Measurements from ENCODE around the gene PCDH15. TPM values are rescaled to one million over a fixed set of nuclear protein-coding genes. Genes with fewer than 3 reads are reported as not detected.

Gene PCDH15
- total RNA-seq, 2 experiments from 2014 or later = not detected

DNA sequence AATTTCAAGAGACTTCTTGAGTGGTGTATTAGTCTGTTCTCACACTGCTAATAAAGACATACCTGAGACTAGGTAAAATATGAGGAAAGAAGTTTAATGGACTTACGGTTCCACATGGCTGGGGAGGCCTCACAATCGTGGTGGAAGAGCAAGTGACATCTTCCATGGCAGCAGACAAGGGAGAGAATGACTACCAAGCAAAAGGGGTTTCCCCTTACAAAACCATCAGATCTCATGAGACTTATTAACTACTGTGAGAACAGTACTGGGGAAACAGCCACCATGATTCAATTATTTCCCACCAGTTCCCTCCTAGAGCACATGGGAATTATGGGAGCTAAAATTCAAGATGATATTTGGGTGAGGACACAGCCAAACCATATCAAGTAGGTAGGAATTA is 150.5 kb downstream of the PCDH15 start:
- peaks cover 0 to 6% of the 10 kb centered on the region in 2 experiments for H3K9me3 ChIP-seq (ENCODE audit: control insufficient read depth in 1 of 2, insufficient read depth in 1 of 2, low read length in 2 of 2)
- TF ChIP-seq, protein P1, sequence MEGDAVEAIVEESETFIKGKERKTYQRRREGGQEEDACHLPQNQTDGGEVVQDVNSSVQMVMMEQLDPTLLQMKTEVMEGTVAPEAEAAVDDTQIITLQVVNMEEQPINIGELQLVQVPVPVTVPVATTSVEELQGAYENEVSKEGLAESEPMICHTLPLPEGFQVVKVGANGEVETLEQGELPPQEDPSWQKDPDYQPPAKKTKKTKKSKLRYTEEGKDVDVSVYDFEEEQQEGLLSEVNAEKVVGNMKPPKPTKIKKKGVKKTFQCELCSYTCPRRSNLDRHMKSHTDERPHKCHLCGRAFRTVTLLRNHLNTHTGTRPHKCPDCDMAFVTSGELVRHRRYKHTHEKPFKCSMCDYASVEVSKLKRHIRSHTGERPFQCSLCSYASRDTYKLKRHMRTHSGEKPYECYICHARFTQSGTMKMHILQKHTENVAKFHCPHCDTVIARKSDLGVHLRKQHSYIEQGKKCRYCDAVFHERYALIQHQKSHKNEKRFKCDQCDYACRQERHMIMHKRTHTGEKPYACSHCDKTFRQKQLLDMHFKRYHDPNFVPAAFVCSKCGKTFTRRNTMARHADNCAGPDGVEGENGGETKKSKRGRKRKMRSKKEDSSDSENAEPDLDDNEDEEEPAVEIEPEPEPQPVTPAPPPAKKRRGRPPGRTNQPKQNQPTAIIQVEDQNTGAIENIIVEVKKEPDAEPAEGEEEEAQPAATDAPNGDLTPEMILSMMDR (IDR thresholded peaks at IDR 0.05) = no peak
- no peak for ATAC-seq (ENCODE audit: poor library complexity)
- Mint-ChIP-seq H3K4me1 (ENCODE audit: low read depth) (no peaks in the 10 kb centered on the region), H3K9me3 (peaks cover 18% of the 10 kb centered on the region), H3K27me3 (no peaks in the 10 kb centered on the region), H3K27ac (no peak overlapping the region), H3K36me3 (ENCODE audit: low read depth) (no peaks in the 10 kb centered on the region), H3K4me3 (no peak overlapping the region)
- no peak for DNase-seq
- no peaks in the 10 kb centered on the region for H3K4me1 ChIP-seq (ENCODE audit: insufficient read depth, low read length)
- intact Hi-C loops (cut with DNase I, micrococcal nuclease) = no loop called here
- H3K4me3 ChIP-seq (ENCODE audit: low read length) = no peak overlapping the region
- ChIA-PET POLR2A (no interaction called here), CTCF (no interaction called here)
- no peaks in the 10 kb centered on the region for H3K27me3 ChIP-seq (ENCODE audit: control insufficient read depth in 1 of 2, insufficient read depth in 2 of 2, low read length in 2 of 2)
- H3K36me3 ChIP-seq (ENCODE audit: insufficient read depth, low read length) = no peaks in the 10 kb centered on the region
- H3K27ac ChIP-seq (ENCODE audit: low read depth in 1 of 2, low read length in 2 of 2) = no peak overlapping the region

DNA sequence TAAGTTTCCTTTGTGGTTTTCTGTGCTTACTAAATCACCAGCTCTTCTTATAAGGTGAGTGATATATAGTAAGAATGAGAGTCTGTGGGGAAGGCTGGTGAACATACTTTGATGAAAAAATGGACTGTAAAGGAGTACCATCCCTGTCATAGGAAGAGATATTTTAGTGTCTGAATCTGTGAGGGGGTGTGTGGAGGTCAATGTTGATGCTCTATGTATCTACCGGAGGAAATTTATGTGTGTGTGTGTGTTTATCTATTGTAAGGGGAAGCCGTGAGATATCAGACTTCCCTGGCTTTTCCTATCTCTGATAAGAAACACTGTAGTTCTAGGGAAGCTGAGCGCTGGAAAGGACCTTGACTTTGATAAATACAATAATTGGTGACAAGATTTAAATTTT is 179.0 kb downstream of the PCDH15 start:
- peaks cover 0 to 5% of the 10 kb centered on the region in 2 experiments for H3K9me3 ChIP-seq (ENCODE audit: control insufficient read depth in 1 of 2, insufficient read depth in 1 of 2, low read length in 2 of 2)
- no peaks in the 10 kb centered on the region for H3K27me3 ChIP-seq (ENCODE audit: control insufficient read depth in 1 of 2, insufficient read depth in 2 of 2, low read length in 2 of 2)
- TF ChIP-seq, protein P1 (IDR thresholded peaks at IDR 0.05) = no peak
- ChIA-PET CTCF (no interaction called here), POLR2A (no interaction called here)
- Mint-ChIP-seq H3K9me3 (peaks cover 12% of the 10 kb centered on the region), H3K27ac (no peak overlapping the region), H3K4me3 (no peak overlapping the region), H3K36me3 (ENCODE audit: low read depth) (no peaks in the 10 kb centered on the region), H3K4me1 (ENCODE audit: low read depth) (no peaks in the 10 kb centered on the region), H3K27me3 (no peaks in the 10 kb centered on the region)
- no peak overlapping the region for H3K27ac ChIP-seq (ENCODE audit: low read depth in 1 of 2, low read length in 2 of 2)
- H3K4me3 ChIP-seq (ENCODE audit: low read length) = no peak overlapping the region
- H3K36me3 ChIP-seq (ENCODE audit: insufficient read depth, low read length) = no peaks in the 10 kb centered on the region
- DNase-seq (no peak), ATAC-seq (ENCODE audit: poor library complexity) (no peak)
- intact Hi-C loops (cut with DNase I, micrococcal nuclease) = no loop called here
- H3K4me1 ChIP-seq (ENCODE audit: insufficient read depth, low read length) = no peaks in the 10 kb centered on the region

DNA sequence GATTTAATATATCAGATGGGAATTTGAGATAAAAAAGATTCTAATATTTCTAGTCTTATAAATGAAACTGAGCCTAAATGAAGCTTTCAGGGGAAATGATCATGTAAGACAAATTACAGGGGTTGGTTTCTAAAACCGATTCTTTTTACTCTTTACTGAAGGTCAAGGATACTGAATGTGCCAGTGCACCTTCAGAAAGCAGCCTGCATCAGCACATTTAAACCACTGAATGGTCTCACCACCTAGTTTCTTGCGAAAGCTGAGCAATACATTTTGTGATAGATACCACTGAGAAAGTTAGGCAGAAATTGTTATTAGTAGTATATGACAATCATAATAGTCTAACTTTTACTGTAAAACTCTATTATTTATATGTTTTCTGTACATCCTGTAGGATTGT is 180.7 kb downstream of the PCDH15 start:
- ChIA-PET CTCF (no interaction called here), POLR2A (no interaction called here)
- H3K27ac ChIP-seq (ENCODE audit: low read depth in 1 of 2, low read length in 2 of 2) = no peak overlapping the region
- no peaks in the 10 kb centered on the region for H3K36me3 ChIP-seq (ENCODE audit: insufficient read depth, low read length)
- H3K4me1 ChIP-seq (ENCODE audit: insufficient read depth, low read length) = no peaks in the 10 kb centered on the region
- intact Hi-C loops (cut with DNase I, micrococcal nuclease) = no loop called here
- ATAC-seq (ENCODE audit: poor library complexity) (no peak), DNase-seq (no peak)
- no peak overlapping the region for H3K4me3 ChIP-seq (ENCODE audit: low read length)
- no peaks in the 10 kb centered on the region for H3K36me3 Mint-ChIP-seq (ENCODE audit: low read depth)
- no peak overlapping the region for H3K4me3 Mint-ChIP-seq
- no peaks in the 10 kb centered on the region for H3K27me3 ChIP-seq (ENCODE audit: control insufficient read depth in 1 of 2, insufficient read depth in 2 of 2, low read length in 2 of 2)
- H3K27ac Mint-ChIP-seq = no peak overlapping the region
- TF ChIP-seq, protein P1 (IDR thresholded peaks at IDR 0.05) = no peak
- peaks cover 7% of the 10 kb centered on the region for H3K9me3 Mint-ChIP-seq
- H3K4me1 Mint-ChIP-seq (ENCODE audit: low read depth) = no peaks in the 10 kb centered on the region
- H3K27me3 Mint-ChIP-seq = no peaks in the 10 kb centered on the region
- no peaks in the 10 kb centered on the region for H3K9me3 ChIP-seq (ENCODE audit: control insufficient read depth in 1 of 2, insufficient read depth in 1 of 2, low read length in 2 of 2)

All from CD4-positive, alpha-beta T cell (primary cell).